H1 (cell line): ENCODE measurements around the gene DECR2. TPM values are rescaled to one million over a fixed set of nuclear protein-coding genes. Genes with fewer than 3 reads are reported as not detected.

ENCODE experiments used
- CTCF ChIA-PET: fragments of 300-600 bp; sonication (Branson Sonifier 250); formaldehyde crosslinking; loops from one replicate; lab custom pipeline; 2021; ENCODE audit not compliant: partially characterized antibody; lab: Charles Lee
- POLR2A ChIA-PET: fragments of 300-600 bp; sonication (Branson Sonifier 250); formaldehyde crosslinking; loops from one replicate; lab custom pipeline; 2021; ENCODE audit warnings: inconsistent platforms; ENCODE audit not compliant: partially characterized antibody; lab: Charles Lee
- DNase-seq, 2 experiments: peaks; one replicate each; pipeline versions ENCODE4 v3.0.0 to v3.0.0-alpha.2; 2010 to 2022; ENCODE audit warnings: low spot score in 2 of 2, low read depth in 1 of 2, mixed read lengths in 1 of 2
- FAIRE-seq: peaks from 2 replicates; lab custom pipeline; 2011; peaks lifted over from hg19 to GRCh38; lab: Jason Lieb, UNC
- H2AFZ ChIP-seq: 2 replicates; pipeline ENCODE4 v1.8.1; 2012; ENCODE audit warnings: low read length, inconsistent platforms
- H2AK5ac ChIP-seq: 2 replicates; pipeline ENCODE4 v1.6.1; 2013; ENCODE audit warnings: low read depth, low read length
- H2BK120ac ChIP-seq: replicated peaks from 2 replicates; pipeline ENCODE3; 2013; ENCODE audit warnings: low read depth, low read length, inconsistent platforms
- H2BK12ac ChIP-seq: 2 replicates; pipeline ENCODE4 v1.6.1; 2013; ENCODE audit warnings: low read depth, low read length
- H2BK15ac ChIP-seq: 2 replicates; pipeline ENCODE4 v1.6.1; 2013; ENCODE audit warnings: low read length
- H2BK20ac ChIP-seq: 2 replicates; pipeline ENCODE4 v1.6.1; 2013; ENCODE audit warnings: low read length
- H2BK5ac ChIP-seq: 2 replicates; pipeline ENCODE4 v1.6.1; 2013; ENCODE audit warnings: low read depth, low read length
- H3K14ac ChIP-seq: 2 replicates; pipeline ENCODE4 v1.6.1; 2013; ENCODE audit warnings: inconsistent platforms; ENCODE audit not compliant: insufficient read length
- H3K18ac ChIP-seq: 2 replicates; pipeline ENCODE4 v1.6.1; 2013; ENCODE audit warnings: low read length; ENCODE audit errors: extremely low read depth
- H3K23ac ChIP-seq: 2 replicates; pipeline ENCODE4 v1.6.1; 2013; ENCODE audit warnings: inconsistent platforms; ENCODE audit not compliant: insufficient read length
- H3K23me2 ChIP-seq: 2 replicates; pipeline ENCODE4 v1.6.1; 2013; ENCODE audit warnings: low read depth, low read length
- H3K27ac ChIP-seq: 2 replicates; pipeline ENCODE4 v1.6.1; 2011; ENCODE audit warnings: low read depth, low read length, inconsistent platforms
- H3K27me3 ChIP-seq, 4 experiments: replicated peaks in 1 of 4; 1 replicate in 1 of 4; 2 replicates in 3 of 4; pipeline versions ENCODE4 v1.6.1 to v1.8.1; 2011 to 2013; ENCODE audit warnings: low read length in 3 of 4, mild to moderate bottlenecking in 3 of 4, inconsistent platforms in 2 of 4, mixed read lengths in 2 of 4, moderate library complexity in 1 of 4; ENCODE audit not compliant: control insufficient read depth in 3 of 4, insufficient read depth in 3 of 4; ENCODE audit errors: extremely low read depth in 1 of 4
- H3K36me3 ChIP-seq, 4 experiments: 2 replicates each; pipeline versions ENCODE4 v1.6.1 to v1.8.1; 2011 to 2013; ENCODE audit warnings: mild to moderate bottlenecking in 4 of 4, low read length in 3 of 4, moderate library complexity in 2 of 4, control low read depth in 1 of 4, inconsistent platforms in 1 of 4; ENCODE audit not compliant: insufficient read depth in 4 of 4, control insufficient read depth in 2 of 4
- H3K4ac ChIP-seq: replicated peaks from 2 replicates; pipeline ENCODE3; 2013; ENCODE audit warnings: low read length, low read depth, mixed read lengths, inconsistent platforms; ENCODE audit not compliant: insufficient read length
- H3K4me1 ChIP-seq, 4 experiments: replicated peaks in 1 of 4; 1 replicate in 1 of 4; 2 replicates in 3 of 4; pipeline versions ENCODE4 v1.6.1 to v1.8.1; 2011 to 2013; ENCODE audit warnings: low read length in 3 of 4, inconsistent platforms in 2 of 4, mixed read lengths in 1 of 4; ENCODE audit not compliant: insufficient read depth in 4 of 4, control insufficient read depth in 3 of 4
- H3K4me2 ChIP-seq, 2 experiments: 2 replicates each; pipeline versions ENCODE4 v1.6.1 to v1.8.1; 2011 to 2013; ENCODE audit warnings: low read depth in 2 of 2, low read length in 2 of 2, control low read depth in 1 of 2, inconsistent platforms in 1 of 2, mild to moderate bottlenecking in 1 of 2; ENCODE audit not compliant: insufficient read depth in 1 of 2
- H3K4me3 ChIP-seq, 4 experiments: fragments of 200-600, 300-600 bp in 1 of 4; sonication (generic), shearing (Covaris generic), sonication (Bioruptor Twin) in 1 of 4; 2 replicates each; pipeline versions ENCODE4 v1.5.1 to v1.8.1; 2011 to 2016; ENCODE audit warnings: low read length in 4 of 4, low read depth in 3 of 4, control low read depth in 2 of 4, inconsistent platforms in 2 of 4, mild to moderate bottlenecking in 2 of 4, mixed read lengths in 1 of 4, moderate library complexity in 1 of 4; ENCODE audit not compliant: insufficient read depth in 2 of 4; ENCODE audit errors: extremely low read depth in 1 of 4
- H3K56ac ChIP-seq: replicated peaks from 2 replicates; pipeline ENCODE3; 2013; ENCODE audit warnings: low read depth, mild to moderate bottlenecking, mixed read lengths, low read length, inconsistent platforms; ENCODE audit not compliant: insufficient read length
- H3K79me1 ChIP-seq: 2 replicates; pipeline ENCODE4 v1.6.1; 2013; ENCODE audit warnings: low read depth, low read length, control low read depth
- H3K79me2 ChIP-seq, 2 experiments: 2 replicates each; pipeline versions ENCODE4 v1.6.1 to v1.8.1; 2012 to 2013; ENCODE audit warnings: low read length in 2 of 2, mild to moderate bottlenecking in 2 of 2, inconsistent platforms in 1 of 2; ENCODE audit not compliant: insufficient read depth in 2 of 2, control insufficient read depth in 1 of 2
- H3K9ac ChIP-seq, 4 experiments: replicated peaks in 1 of 4; 1 replicate in 1 of 4; 2 replicates in 3 of 4; pipeline versions ENCODE4 v1.6.1 to v1.8.1; 2011 to 2013; ENCODE audit warnings: low read depth in 3 of 4, low read length in 3 of 4, control low read depth in 2 of 4, mild to moderate bottlenecking in 2 of 4, moderate library complexity in 2 of 4, inconsistent platforms in 1 of 4; ENCODE audit errors: extremely low read depth in 1 of 4
- H3K9me3 ChIP-seq, 2 experiments: 2 replicates each; pipeline versions ENCODE4 v1.6.1 to v1.8.1; 2012 to 2013; ENCODE audit warnings: mild to moderate bottlenecking in 2 of 2, moderate library complexity in 2 of 2, control low read depth in 1 of 2, inconsistent platforms in 1 of 2, low read depth in 1 of 2, low read length in 1 of 2, mixed read lengths in 1 of 2; ENCODE audit not compliant: insufficient read depth in 2 of 2
- H4K20me1 ChIP-seq, 2 experiments: replicated peaks in 1 of 2; 2 replicates each; pipeline versions ENCODE3 to v1.8.1; 2011 to 2013; ENCODE audit warnings: inconsistent platforms in 2 of 2, low read length in 2 of 2, mild to moderate bottlenecking in 1 of 2; ENCODE audit not compliant: insufficient read depth in 2 of 2, control insufficient read depth in 1 of 2
- H4K5ac ChIP-seq: 2 replicates; pipeline ENCODE4 v1.6.1; 2013; ENCODE audit warnings: low read length, low read depth, mixed read lengths, inconsistent platforms; ENCODE audit not compliant: insufficient read length
- H4K8ac ChIP-seq: 2 replicates; pipeline ENCODE4 v1.8.0; 2013; ENCODE audit warnings: mild to moderate bottlenecking, moderate library complexity, low read length, inconsistent platforms; ENCODE audit not compliant: insufficient read depth; ENCODE audit errors: extremely low read depth
- H4K91ac ChIP-seq: replicated peaks from 2 replicates; pipeline ENCODE3; 2013; ENCODE audit warnings: low read length, mixed read lengths, inconsistent platforms; ENCODE audit not compliant: insufficient read length
- ATF2 ChIP-seq: IDR thresholded peaks from 2 replicates; pipeline ENCODE4 v1.6.1; 2012; ENCODE audit warnings: low read length, inconsistent platforms
- BACH1 ChIP-seq: IDR thresholded peaks from 2 replicates; pipeline ENCODE4 v1.6.1; 2012; ENCODE audit warnings: low read length, improper control_type of control experiment
- BRCA1 ChIP-seq: IDR thresholded peaks from 2 replicates; pipeline ENCODE4 v1.6.1; 2012; ENCODE audit warnings: low read depth, low read length, improper control_type of control experiment
- CBX5 ChIP-seq: fragments of 300-800, 300-1000 bp; sonication (generic); IDR thresholded peaks from 2 replicates; pipeline ENCODE4 v1.7.1; 2016; ENCODE audit warnings: antibody characterized with exemption, low read length, low read depth
- EP300 ChIP-seq, 2 experiments: IDR thresholded peaks; 1 replicate in 1 of 2; 2 replicates in 1 of 2; pipeline ENCODE4 v1.6.1; 2011 to 2012; ENCODE audit warnings: low read depth in 2 of 2, low read length in 2 of 2, mild to moderate bottlenecking in 2 of 2, borderline replicate concordance in 1 of 2, inconsistent platforms in 1 of 2, moderate library complexity in 1 of 2
- KDM5A ChIP-seq: fragments of 200-600 bp; IDR thresholded peaks from 2 replicates; pipeline ENCODE4 v1.7.1; 2012; ENCODE audit warnings: mild to moderate bottlenecking, low read length, inconsistent platforms, mixed read lengths
- NANOG ChIP-seq: IDR thresholded peaks from 2 replicates; pipeline ENCODE4 v1.6.1; 2011; ENCODE audit warnings: low read length, low read depth, mild to moderate bottlenecking, inconsistent platforms; ENCODE audit not compliant: insufficient read depth, poor library complexity, severe bottlenecking
- RFX5 ChIP-seq: IDR thresholded peaks from 2 replicates; pipeline ENCODE4 v1.6.1; 2011; ENCODE audit warnings: low read depth, low read length, improper control_type of control experiment, borderline replicate concordance
- SP4 ChIP-seq: IDR thresholded peaks from 2 replicates; pipeline ENCODE4 v1.6.1; 2012; ENCODE audit warnings: low read length, inconsistent platforms
- SRF ChIP-seq: IDR thresholded peaks from 2 replicates; pipeline ENCODE4 v1.6.1; 2011; ENCODE audit warnings: mild to moderate bottlenecking, low read depth, low read length, moderate library complexity
- TEAD4 ChIP-seq: IDR thresholded peaks from 2 replicates; pipeline ENCODE4 v1.6.1; 2012; ENCODE audit warnings: low read depth, low read length, inconsistent platforms, mixed read lengths
- WGBS, 2 experiments: shearing (Covaris generic) in 1 of 2; methylation state at CpG; one replicate each; pipeline versions ENCODE4 v1.1.6 to v1.1.7; 2013 to 2015; ENCODE audit warnings: low lambda C conversion rate in 2 of 2, mixed read lengths in 2 of 2, inconsistent platforms in 1 of 2, low coverage in 1 of 2, missing lambda C conversion rate in 1 of 2; ENCODE audit not compliant: insufficient replicate concordance in 2 of 2, insufficient coverage in 1 of 2, insufficient read length in 1 of 2; ENCODE audit errors: extremely low coverage in 1 of 2, missing lambda C conversion rate in 1 of 2; 5-methylcytosine and 5-hydroxymethylcytosine counted together
- polyA plus RNA-seq, 7 experiments: library from polyadenylated mRNA; depleted of rRNA in 3 of 7; stranded (reverse) in 5 of 7; unstranded in 2 of 7; fragments of >200 nt in 5 of 7; fragments of 200-250 nt in 2 of 7; gene quantifications; 1 replicate in 5 of 7; 2 replicates in 1 of 7; 4 replicates in 1 of 7; pipeline versions ENCODE4 v1.2.1 to v1.2.3, GENCODE V29; 2011 to 2013; ENCODE audit warnings: missing spikeins in 2 of 7, mixed read lengths in 2 of 7
- total RNA-seq: library from RNA; stranded (reverse); fragmentation: NEBNext Ultra II Directional; extraction: Animal tissue kit (Norgen Biotek cat#: 25700); gene quantifications from 2 replicates; pipeline ENCODE4 v1.2.1, GENCODE V29; 2021

Gene DECR2
- total and polyA plus RNA-seq, 2 of the 8 experiments (the other 6 are each of a cell fraction or from before 2014, with no cell fraction given), result 28.2 to 39.9 TPM

GRCh38 chr16:410516-411178 lies 9.0 kb downstream of the DECR2 start:
- 94% methylated on average over 22 of the region's 36 CpGs; no CpG with 5 or more reads in 1 of the 2 experiments for WGBS, 2 experiments
- FAIRE-seq, result no peak
- CTCF ChIA-PET, result interaction anchor here (0.7 to 1.2 kb wide), 3 partner anchors 9 to 77 kb away, joined by 3 read pairs; no protein-coding TSS in a partner anchor

More at GRCh38 chr16:410516-411178, 9.0 kb downstream of the DECR2 start:
- Histone ChIP-seq H3K79me2 (no peaks in the 10 kb centered on the region), H3K23me2 (no peaks in the 10 kb centered on the region), H3K27ac (no peak overlapping the region), H4K20me1 (peaks cover 0 to 1% of the 10 kb centered on the region in 2 experiments), H3K56ac (no peak overlapping the region), H2AFZ (no peak overlapping the region), H4K8ac (no peak overlapping the region), H3K4me2 (no peak overlapping the region), H3K4ac (no peak overlapping the region), H2BK5ac (no peak overlapping the region), H4K5ac (no peak overlapping the region), H2BK20ac (no peak overlapping the region), H3K14ac (no peak overlapping the region), H3K18ac (no peak overlapping the region), H3K79me1 (no peaks in the 10 kb centered on the region), H3K9me3 (no peaks in the 10 kb centered on the region), H2BK15ac (no peak overlapping the region), H3K36me3 (peaks cover 0 to 3% (median 1%) of the 10 kb centered on the region in 4 experiments; a peak in 2 of 8 replicates), H3K27me3 (no peaks in the 10 kb centered on the region), H4K91ac (no peak overlapping the region), H2AK5ac (no peak overlapping the region), H3K23ac (no peak overlapping the region), H3K9ac (no peak overlapping the region), H2BK120ac (no peak overlapping the region), H3K4me3 (no peak overlapping the region), H3K4me1 (no peaks in the 10 kb centered on the region), H2BK12ac (no peak overlapping the region)
- DNase-seq, result no peak
- POLR2A ChIA-PET, result interaction anchor here (0.5 to 2.2 kb wide), 9 partner anchors 9 to 48 kb away, joined by 3 to 10 read pairs (median 6); partner anchors contain the start of gene DECR2
- no peak for TF ChIP-seq RFX5
- no peak for TF ChIP-seq CBX5
- no peak for TF ChIP-seq ATF2
- no peak for TF ChIP-seq SP4
- TF ChIP-seq SRF, result no peak
- TF ChIP-seq EP300 (IDR thresholded peaks at IDR 0.05; ENCODE audit: borderline replicate concordance in 1 of 2, low read depth in 2 of 2, low read length in 2 of 2), result no peak
- TF ChIP-seq BACH1, result no peak
- TF ChIP-seq NANOG, result no peak
- no peak for TF ChIP-seq TEAD4
- no peak for TF ChIP-seq BRCA1
- TF ChIP-seq KDM5A, result no peak
